Measurements from ENCODE around the gene SLC10A4.
A peak's percentile ranks its signal among the peaks of the same experiment; 100 is the strongest.
"Not testable (repeated sequence)": the region's sequence is repeated elsewhere in the genome, so short reads cannot be mapped to it uniquely, and the experiment has no call there.

The SLC10A4 gene, protein sequence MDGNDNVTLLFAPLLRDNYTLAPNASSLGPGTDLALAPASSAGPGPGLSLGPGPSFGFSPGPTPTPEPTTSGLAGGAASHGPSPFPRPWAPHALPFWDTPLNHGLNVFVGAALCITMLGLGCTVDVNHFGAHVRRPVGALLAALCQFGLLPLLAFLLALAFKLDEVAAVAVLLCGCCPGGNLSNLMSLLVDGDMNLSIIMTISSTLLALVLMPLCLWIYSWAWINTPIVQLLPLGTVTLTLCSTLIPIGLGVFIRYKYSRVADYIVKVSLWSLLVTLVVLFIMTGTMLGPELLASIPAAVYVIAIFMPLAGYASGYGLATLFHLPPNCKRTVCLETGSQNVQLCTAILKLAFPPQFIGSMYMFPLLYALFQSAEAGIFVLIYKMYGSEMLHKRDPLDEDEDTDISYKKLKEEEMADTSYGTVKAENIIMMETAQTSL

DNA sequence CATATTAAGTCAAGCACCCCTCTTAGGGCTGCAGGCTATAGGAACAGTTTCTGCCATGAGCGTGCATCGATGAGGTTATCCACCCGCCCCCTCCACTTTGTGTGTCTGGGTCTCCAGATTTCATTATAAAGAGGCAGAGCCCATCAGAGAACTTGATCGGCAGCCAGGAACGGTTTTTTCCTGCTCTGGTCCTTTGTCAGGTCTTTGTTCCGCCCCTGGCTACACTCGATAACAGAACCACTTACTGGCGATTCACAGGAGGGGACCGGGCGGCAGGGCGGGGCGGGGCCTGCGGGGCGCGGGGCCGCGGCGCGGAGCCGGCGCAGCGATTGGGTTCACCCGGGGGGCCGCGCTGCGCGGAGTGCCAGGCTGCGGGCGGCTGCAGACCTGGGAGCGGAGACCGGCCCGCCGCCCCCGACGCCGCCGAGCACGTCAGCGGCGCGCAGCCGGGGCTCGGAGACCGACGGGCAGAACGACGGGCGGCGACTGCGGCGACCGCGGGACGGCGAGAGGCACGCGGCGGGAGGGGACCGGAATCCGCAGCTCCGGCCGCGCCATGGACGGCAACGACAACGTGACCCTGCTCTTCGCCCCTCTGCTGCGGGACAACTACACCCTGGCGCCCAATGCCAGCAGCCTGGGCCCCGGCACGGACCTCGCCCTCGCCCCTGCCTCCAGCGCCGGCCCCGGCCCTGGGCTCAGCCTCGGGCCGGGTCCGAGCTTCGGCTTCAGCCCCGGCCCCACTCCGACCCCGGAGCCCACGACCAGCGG lies at the start of gene SLC10A4:
TSS of gene SLC10A4 (plus strand) at position 338 of the 771 bp plus-strand sequence. CDS start at position 557, 219 bp downstream.
- no peak for DNase-seq

DNA sequence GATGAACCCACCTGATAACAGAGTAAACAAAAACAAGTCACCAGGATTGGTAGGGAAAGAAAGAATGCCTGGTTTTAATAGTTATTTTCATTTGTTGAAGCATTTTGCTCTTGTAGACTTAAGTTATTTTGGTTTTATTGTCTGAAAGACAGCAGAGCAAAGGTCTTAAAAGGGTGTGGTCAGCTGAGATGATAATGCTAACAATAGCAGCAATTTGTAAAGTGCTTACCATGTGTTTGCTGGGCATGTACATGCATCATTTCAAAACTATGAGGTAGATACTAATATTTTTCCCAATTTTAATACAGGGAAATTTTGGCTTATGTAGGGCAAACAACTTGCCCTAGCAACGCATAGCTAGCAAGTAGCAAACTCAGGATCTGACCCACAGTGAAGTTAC lies 46.8 kb upstream of the SLC10A4 start:
- no peak for DNase-seq

DNA sequence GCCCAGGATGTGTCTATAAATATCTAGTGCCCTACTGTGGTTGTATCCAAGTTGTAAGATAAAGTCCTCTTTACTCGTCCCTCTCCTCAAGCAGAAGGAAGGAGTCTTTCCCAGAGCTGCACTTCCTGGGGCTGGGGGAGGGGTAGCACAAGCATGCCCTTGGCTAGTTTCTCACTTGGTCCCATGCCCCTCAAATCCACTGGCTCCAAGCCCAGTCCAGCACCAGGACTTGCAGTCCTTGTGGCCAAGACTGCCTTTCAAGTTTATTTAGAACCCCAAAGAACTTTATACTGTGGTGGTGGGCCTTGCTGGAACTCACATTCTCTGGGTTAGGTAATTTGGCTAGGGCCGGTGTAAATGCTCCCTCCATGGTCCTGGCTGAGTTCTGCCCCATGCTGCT lies 43.2 kb upstream of the SLC10A4 start:
- peak in 7 of 14 donors; percentile 2 to 49 (median 27) for DNase-seq

DNA sequence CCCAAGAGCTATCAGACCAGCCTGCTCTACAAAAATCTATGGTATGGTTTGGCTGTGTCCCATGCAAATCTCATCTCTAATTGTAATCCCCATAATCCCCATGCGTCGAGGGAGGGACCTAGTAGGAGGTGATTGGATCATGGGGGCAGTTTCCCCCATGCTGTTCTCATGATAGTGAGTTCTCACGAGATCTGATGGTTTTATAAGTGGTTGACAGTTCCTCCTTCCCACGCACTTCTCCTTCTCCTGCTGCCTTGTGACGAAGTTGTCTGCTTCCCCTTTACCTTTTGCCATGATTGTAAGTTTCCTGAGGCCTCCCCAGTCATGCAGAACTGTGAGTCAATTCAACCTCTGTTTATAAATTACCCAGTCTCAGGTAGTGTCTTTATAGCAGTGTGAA lies 42.2 kb upstream of the SLC10A4 start:
- DNase-seq = not testable (repeated sequence)

DNA sequence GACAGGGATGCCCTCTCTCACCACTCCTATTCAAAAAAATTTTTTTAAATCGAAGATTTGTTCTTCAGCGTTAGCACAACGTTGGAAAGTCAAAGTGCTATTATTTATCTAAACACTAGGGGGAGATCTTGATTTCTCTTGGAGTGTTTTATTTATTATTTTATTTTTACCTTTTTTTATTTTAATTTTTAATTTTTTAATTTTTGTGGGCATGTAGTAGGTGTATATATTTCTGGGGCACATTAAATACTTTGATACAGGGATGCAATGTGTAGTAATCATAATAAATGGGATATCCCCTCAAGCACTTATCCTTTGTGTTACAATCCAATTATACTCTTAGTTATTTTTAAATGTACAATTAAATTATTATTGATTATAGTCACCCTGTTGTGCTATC lies 37.4 kb upstream of the SLC10A4 start:
- DNase-seq = no peak

DNA sequence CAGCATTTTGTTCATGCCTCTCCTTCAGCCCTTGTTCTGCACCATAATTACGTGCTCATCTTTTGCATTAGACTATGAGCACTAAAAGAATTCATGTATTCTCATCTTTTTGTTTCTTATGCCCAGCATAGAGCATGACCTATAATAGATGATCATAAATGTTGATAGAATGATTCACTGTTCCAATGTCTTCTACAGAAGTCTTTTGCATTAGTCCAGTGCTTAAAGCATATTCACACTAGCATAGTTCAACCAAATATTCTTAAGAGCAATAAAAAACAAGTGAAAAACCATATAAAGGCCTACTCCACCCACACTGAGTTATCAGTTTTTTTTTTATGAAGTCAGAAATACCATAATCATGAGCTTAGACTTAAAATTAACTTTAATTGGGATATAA lies 36.5 kb upstream of the SLC10A4 start:
- DNase-seq = no peak

DNA sequence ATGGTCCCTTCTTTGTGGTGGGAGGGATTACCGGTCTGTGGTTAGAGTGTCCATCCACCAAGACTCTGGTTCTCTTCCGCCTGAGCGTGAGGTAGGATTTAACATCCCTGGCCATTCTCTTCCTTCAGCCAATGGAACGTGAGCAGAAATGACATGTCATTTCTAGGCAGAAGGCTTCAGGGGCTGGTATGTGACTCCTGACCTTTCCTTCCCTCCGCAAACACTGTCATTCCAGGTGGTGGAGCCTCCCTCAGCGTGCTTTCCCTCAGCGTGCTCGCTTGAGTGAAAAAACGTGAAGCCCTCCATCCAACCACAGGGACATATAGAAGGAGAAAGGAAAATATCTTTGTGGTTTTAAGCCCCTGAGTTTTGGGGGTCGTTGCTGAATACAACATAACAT lies 34.0 kb upstream of the SLC10A4 start:
- DNase-seq = no peak

DNA sequence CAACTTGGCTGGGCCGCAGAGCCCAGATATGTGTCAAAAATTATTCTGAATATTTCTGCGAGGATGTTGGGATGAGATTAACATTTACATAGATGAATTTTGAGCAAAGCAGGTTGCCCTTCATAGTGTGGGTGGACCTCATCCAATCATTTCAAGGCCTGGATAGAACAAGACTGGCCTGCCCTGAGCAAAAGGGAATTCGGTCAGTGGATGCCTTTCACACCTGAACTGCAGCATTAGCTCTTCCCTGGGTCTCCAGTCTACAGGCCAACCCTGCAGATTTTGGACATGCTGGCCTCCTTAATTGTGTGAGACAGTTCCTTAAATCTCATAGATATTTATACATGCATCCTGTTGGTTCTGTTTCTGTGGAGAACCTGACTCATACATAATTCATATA lies 32.4 kb upstream of the SLC10A4 start:
- no peak for DNase-seq

DNA sequence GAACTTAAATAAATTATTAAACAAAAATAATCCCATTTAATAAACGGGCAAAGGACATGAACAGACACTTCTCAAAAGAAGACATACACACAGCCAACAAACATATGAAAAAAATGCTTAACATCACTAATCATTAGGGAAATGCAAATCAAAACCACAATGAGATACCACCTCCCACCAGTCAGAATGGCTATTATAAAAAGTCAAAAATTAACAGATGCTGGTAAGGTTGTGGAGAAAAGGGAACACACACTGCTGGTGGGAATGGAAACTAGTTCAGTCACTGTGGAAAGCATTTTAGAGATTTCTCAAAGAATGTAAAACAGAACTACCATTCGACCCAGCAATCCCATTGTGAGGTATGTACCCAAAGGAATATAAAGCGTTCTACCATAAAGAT lies 31.5 kb upstream of the SLC10A4 start:
- not testable (repeated sequence) for DNase-seq

DNA sequence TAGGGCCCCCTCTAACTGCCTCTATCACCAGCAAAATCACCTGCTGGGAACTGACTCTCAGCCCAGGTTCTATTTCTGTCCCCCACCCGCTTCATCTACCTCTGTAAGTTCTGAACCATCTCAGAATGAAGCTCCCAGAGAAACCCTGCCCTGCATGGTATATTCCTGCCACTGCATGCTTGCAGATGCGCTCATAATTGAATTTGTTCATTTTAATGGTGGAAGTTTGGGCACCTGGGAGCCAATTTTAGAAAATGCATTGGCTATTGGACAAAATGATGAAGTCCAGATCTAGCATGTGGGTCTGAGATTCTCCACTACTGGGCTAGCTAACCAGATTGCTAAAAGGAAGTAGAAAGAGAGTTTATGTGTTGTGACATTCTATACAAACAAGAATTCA lies 28.6 kb upstream of the SLC10A4 start:
- no peak for DNase-seq

DNA sequence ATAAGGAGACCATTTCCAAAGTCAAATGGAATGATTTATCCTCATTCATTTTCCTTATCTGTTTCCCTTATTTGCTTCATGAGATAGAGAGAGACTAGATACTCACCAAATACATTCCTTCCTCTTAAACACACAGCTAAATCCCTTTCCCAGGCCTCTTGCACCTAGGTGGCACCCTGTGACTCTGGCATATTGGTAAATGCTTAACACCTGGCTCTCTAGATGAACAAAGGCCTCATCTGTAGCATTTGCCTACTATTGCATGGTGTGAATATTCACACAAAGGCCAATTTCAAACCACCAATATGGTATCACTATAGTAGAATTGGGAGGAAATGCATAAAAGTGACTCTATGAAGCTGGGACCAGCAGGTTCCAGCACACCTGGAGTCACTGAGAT lies 22.1 kb upstream of the SLC10A4 start:
- DNase-seq = no peak

DNA sequence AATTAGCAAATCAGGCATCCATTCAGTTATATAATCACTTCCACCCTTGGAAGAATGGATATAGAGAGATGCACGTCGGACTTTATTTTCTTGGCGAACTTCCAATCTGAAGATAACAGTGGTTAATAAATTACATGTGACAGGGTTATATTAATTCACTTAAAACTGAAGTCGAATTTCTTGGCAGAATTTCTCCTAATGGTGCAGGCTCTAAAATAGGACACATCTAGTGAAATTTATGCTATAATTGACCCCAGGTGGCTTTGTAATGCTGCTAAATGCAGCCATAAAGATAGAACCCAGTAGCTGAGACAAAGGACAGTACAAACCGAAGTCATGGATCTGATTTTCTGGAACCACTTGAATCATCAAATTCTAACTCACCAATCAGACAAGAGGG lies 20.8 kb upstream of the SLC10A4 start:
- DNase-seq = no peak

DNA sequence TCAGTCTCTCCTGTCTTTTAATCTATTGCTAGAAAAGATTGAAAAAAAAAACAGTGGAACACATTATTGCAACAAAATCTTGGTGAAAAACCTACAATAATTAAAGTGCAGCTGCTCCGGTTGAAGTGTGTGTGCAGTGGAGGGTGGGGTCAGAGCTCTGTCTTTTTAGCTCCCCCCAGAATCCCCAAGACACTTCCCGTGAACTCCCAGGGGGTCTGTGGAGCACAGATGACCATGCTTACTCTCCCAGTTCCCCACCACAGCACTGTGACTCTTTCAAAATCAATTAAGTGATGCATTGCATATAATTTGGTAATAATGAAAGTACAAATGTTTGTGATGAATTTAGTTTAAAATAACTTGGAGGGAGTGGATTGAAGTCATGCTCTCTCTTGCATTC lies 15.7 kb upstream of the SLC10A4 start:
- no peak for DNase-seq

DNA sequence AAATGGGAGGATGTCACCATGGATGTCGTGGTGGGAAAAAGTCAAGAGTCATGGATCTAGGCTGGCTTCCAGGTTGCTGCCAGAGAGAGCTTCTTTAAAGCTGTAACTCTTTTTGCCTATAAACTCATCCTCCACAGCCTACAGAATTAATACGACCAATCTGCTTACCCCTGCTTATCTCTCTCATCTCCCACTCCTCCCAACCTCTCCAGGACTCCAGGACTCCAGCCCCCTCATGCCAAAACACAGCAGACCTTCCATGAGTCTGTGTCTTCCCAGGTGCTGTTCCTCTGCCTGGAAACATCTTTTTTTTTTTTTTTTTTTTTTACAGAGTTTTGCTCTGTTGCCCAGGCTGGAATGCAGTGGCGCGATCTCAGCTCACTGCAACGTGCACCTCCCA lies 15.3 kb upstream of the SLC10A4 start:
- no peak for DNase-seq

DNA sequence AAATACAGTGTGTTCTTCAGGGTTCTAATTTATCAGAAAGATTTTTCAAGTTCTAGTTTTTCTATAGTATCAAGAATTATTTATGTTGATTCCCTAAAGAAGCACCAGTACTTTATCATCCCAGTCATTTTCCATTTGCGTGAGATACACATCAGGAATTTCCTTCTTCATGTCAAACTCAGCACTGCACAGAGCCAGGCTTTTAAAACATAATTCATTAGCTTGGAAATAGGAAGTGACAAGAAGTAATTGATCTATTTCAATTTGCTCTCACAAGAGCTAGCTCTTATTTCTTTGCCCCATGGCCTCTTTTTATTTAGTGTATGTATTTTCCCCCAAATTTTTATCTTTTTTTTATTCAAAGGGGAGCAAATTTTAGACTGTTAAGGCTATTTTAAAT lies 13.0 kb upstream of the SLC10A4 start:
- DNase-seq = no peak

DNA sequence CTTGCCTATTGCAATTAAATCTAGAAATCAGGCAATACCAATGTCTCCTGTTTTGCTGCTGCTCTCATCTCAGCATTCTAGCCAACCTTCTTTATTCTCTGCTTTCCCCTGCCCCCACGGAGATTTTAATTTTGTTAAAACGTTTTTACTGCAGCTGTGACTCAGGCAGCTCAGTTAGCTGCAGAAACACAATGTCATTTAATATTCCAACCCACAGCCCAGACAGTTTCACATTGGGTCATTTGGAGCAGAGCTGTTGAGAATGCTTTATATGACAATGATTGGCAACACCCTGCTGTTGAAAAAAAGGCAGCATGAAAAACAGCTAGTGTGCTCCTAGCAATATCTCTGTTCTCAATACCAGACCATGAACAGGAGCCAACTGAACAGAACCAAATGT lies 12.6 kb upstream of the SLC10A4 start:
- no peak for DNase-seq

DNA sequence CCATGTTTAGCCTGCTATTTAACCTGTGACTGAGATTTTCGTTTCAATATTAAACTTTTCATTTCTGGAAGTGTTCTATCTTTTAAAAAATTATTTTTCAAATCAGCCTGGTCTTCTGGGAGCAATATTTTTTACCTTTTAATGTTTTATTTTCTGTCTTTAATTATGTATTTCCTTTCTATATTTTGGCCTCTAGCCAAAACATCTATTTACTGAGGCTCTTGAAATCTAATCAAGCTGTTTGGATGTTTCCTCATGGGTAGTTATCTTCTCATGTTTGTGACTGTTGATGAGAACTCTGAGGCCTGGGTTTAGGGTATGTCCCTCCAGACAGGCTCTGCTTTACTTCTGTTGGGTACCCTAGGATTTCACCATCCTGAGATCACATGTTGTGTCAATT lies 10.3 kb upstream of the SLC10A4 start:
- no peak for DNase-seq

DNA sequence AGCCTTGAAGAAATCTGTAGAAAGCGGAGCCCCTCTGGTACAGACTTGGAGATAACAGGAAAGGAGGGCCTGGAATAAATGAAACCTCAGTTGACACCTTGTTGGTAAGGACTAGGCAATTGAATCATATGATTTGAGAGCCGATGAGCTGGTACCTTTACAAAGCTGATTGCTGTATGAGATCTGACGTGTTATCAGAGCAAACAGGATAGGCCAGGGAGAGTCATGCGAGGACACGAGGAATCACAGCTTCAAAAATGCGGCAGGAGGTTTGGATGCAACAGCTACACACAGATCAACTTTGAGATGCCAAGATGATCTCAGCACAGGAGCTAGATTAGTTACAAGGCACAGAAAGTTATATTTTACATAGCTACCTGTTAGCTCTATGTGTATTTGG lies 7.4 kb upstream of the SLC10A4 start:
- no peak for DNase-seq

DNA sequence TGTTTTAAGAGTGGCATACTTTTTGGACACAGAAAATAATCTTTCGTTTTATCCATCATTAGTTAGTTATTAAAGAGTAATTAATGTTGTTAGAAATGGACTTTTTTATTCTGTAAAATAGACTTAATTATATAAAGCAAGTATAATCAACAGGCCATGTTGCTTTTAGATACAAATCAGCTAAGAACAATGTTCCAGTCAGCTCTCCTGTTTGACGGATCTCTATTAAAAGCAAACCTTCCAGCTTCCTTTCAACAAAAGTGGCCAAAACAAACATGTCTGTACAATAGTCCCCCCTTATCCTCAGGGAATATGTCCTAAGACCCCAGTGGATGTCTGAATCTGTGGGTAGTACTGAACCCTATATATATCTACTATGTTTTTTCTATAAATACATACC lies 4.9 kb upstream of the SLC10A4 start:
- DNase-seq = no peak

DNA sequence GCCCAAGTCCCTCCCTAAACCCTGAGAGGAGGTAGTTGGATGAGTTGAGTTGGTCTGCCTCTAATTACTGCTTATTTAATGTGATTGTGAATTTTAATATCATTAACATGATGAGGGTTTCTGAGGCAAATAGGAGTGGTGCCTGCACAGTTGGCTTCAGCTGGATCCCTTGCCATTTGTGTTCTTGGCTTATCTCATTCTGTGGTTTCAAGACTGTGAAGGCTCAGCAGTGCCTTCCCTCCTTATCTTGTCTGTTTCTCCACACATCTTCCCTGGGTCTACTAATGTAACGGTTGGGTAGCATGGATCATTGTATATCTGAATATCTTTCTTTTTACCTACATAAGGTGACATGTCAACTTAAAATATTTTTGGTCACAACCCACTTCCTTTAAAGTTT lies 1.6 kb upstream of the SLC10A4 start:
- no peak for DNase-seq

DNA sequence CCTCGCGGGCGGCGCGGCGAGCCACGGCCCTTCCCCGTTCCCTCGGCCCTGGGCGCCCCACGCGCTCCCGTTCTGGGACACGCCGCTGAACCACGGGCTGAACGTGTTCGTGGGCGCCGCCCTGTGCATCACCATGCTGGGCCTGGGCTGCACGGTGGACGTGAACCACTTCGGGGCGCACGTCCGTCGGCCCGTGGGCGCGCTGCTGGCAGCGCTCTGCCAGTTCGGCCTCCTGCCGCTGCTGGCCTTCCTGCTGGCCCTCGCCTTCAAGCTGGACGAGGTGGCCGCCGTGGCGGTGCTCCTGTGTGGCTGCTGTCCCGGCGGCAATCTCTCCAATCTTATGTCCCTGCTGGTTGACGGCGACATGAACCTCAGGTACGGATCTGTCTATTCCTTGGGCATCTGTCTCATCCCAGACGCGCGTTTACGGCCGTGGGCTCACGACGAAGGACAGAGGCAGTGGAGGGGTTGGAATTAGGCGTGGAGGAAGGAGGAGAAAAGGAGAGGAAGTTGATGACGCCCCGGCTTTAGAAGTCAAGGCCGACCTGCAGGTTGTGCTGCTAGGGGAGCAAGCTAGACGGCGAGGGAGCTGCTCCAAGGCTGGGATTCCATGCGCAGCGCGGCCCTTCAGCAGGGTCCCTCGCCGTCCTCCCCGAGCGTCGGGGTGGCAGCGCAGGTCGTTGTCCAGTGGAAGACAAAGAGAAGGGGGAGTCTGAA lies 792 bp downstream of the SLC10A4 start:
- no peak for DNase-seq

DNA sequence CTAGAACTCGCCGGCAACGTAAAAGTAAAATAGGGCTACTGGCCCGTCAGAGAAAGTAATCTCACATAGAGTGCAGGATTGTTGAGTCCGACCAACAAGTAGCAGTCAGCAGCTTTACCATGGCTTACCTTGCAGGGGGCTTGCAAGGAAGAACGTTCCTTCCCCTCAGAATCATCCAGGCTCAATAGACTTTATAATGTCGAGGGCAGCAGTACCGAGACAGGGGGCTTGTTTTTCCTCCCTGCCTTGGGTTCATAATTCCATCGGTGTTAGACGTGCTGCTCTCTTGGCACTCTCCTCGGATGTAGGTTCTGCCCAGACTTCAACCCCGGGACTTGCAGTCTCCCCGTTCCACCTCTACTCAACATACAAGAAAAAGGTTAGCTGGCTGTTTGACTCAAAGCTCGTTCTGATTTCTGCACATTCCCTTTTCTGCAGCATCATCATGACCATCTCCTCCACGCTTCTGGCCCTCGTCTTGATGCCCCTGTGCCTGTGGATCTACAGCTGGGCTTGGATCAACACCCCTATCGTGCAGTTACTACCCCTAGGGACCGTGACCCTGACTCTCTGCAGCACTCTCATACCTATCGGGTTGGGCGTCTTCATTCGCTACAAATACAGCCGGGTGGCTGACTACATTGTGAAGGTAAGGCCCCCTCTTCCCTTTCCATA lies 1.5 kb downstream of the SLC10A4 start:
- no peak for DNase-seq

DNA sequence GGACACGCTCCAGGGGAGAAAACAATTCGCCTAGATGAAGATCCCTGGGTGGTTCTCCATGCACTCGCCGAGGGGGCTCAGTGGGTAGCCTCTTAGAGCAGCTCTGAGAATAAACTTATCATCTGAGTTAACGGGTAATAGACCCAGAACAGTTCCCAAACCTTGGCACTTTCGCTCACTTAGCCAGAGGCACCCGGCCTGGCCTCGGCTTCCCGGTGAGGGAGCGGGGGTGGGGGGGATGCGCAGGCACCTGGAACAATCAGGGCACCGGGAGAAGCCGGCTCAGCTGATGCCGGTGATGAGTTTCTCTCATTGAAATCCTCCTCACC lies 6.5 kb downstream of the SLC10A4 start:
- DNase-seq = no peak
